ENCODE results near the gene VEGFC.

DNA sequence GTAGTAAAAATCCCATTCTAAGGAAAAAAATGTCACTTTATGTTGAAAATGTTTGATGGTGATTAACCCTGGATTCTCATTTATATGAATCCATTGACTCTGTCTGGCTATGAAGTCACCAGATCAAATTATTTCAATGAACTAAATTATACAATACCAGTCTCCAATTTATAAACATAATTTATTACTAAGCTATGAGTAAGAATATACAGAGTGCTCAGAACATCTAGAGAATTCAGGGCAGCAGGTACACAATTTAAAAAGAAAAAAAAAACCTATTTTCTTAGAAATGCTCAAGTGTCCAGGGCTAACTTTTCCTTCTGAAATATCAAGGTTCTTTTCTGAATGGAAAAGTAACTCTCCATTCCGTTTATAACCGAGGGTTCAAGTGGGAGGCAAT, 48.6 kb downstream of the VEGFC start:
- TF ChIP-seq, protein P1, sequence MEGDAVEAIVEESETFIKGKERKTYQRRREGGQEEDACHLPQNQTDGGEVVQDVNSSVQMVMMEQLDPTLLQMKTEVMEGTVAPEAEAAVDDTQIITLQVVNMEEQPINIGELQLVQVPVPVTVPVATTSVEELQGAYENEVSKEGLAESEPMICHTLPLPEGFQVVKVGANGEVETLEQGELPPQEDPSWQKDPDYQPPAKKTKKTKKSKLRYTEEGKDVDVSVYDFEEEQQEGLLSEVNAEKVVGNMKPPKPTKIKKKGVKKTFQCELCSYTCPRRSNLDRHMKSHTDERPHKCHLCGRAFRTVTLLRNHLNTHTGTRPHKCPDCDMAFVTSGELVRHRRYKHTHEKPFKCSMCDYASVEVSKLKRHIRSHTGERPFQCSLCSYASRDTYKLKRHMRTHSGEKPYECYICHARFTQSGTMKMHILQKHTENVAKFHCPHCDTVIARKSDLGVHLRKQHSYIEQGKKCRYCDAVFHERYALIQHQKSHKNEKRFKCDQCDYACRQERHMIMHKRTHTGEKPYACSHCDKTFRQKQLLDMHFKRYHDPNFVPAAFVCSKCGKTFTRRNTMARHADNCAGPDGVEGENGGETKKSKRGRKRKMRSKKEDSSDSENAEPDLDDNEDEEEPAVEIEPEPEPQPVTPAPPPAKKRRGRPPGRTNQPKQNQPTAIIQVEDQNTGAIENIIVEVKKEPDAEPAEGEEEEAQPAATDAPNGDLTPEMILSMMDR (IDR thresholded peaks at IDR 0.05) = no peak
- TF ChIP-seq EZH2phosphoT487 (IDR thresholded peaks at IDR 0.05) (no peak), EZH2 (IDR thresholded peaks at IDR 0.05) (no peak)

Measured in neural progenitor cell (in vitro differentiated cells).